DND-41 (cell line): Measurements from ENCODE around the gene PLEKHA8.
"Not testable (repeated sequence)": the region's sequence is repeated elsewhere in the genome, so short reads cannot be mapped to it uniquely, and the experiment has no call there.

ENCODE experiments used
- ATAC-seq: fragments of 200-7000 bp; cut with Tn5 transposase; 3 replicates; pipeline ENCODE4 v1.9.1; 2021; ENCODE audit warnings: low read depth; ENCODE audit not compliant: insufficient read depth
- DNase-seq: peaks from one replicate; pipeline ENCODE4 v3.0.0-alpha.2; 2020
- H2AFZ ChIP-seq: 2 replicates; pipeline ENCODE4 v1.6.0; 2012; ENCODE audit warnings: low read depth, low read length
- H3K27ac ChIP-seq: 2 replicates; pipeline ENCODE4 v1.5.1; 2012; ENCODE audit warnings: low read length, inconsistent platforms
- H3K27me3 ChIP-seq: fragments of 200-600 bp; sonication (generic); 2 replicates; pipeline ENCODE4 v1.6.0; 2012; ENCODE audit warnings: low read length, mild to moderate bottlenecking, inconsistent platforms; ENCODE audit not compliant: insufficient read depth, poor library complexity
- H3K36me3 ChIP-seq: 2 replicates; pipeline ENCODE4 v1.5.1; 2012; ENCODE audit warnings: low read length, inconsistent platforms; ENCODE audit not compliant: insufficient read depth
- H3K4me1 ChIP-seq: 2 replicates; pipeline ENCODE4 v1.5.1; 2012; ENCODE audit warnings: mild to moderate bottlenecking, low read length; ENCODE audit not compliant: insufficient read depth
- H3K4me2 ChIP-seq: 2 replicates; pipeline ENCODE4 v1.6.0; 2012; ENCODE audit warnings: mild to moderate bottlenecking, moderate library complexity, low read length, inconsistent platforms; ENCODE audit not compliant: insufficient read depth
- H3K4me3 ChIP-seq, 2 experiments: fragments of 200-600 bp in 1 of 2; shearing (Covaris generic) in 1 of 2; 2 replicates each; pipeline ENCODE4 v1.5.1; 2012 to 2016; ENCODE audit warnings: inconsistent platforms in 2 of 2, low read length in 2 of 2, mild to moderate bottlenecking in 2 of 2, low read depth in 1 of 2, moderate library complexity in 1 of 2
- H3K79me2 ChIP-seq: 2 replicates; pipeline ENCODE4 v1.6.0; 2012; ENCODE audit warnings: low read length, inconsistent platforms; ENCODE audit not compliant: insufficient read depth
- H3K9ac ChIP-seq: 2 replicates; pipeline ENCODE4 v1.6.0; 2012; ENCODE audit warnings: low read depth, mild to moderate bottlenecking, inconsistent platforms, low read length, moderate library complexity
- H3K9me3 ChIP-seq: 2 replicates; pipeline ENCODE4 v1.5.1; 2012; ENCODE audit warnings: low read length, moderate library complexity, mild to moderate bottlenecking, inconsistent platforms; ENCODE audit not compliant: insufficient read depth, severe bottlenecking
- H4K20me1 ChIP-seq: 2 replicates; pipeline ENCODE4 v1.6.0; 2012; ENCODE audit warnings: low read length; ENCODE audit not compliant: insufficient read depth
- EZH2 ChIP-seq: IDR thresholded peaks from 3 replicates; pipeline ENCODE4 v1.6.1; 2012; ENCODE audit warnings: borderline replicate concordance, low read depth, mild to moderate bottlenecking, moderate library complexity, low read length, inconsistent platforms; ENCODE audit not compliant: severe bottlenecking
- TF ChIP-seq, protein P1 (sequence below): IDR thresholded peaks from 2 replicates; pipeline ENCODE4 v1.5.1; 2012; ENCODE audit warnings: borderline replicate concordance, low read length, moderate library complexity, mild to moderate bottlenecking; ENCODE audit not compliant: poor library complexity, severe bottlenecking; ENCODE audit errors: extremely low read depth

Gene PLEKHA8

DNA sequence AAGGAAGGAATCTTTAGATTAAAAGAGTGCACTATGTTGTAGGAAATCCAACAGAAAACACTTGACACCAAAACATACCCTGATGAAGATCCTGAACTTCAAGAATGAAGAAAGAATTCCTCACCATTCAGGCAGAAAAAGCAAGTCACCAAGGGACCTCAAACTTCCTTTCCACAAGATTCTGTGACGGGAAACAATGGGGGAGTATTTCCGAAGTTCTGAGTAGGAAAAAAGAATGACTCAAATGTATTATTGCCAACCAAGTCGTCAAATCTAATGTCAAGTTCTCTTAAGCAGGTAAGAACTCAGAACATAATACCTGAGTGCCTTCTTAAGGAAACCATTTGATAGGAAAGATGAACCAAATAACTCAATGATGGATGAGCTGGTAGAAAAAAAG, 61.9 kb downstream of the PLEKHA8 start:
- ATAC-seq (no peak), DNase-seq (no peak)
- Histone ChIP-seq H3K4me1 (no peaks in the 10 kb centered on the region), H3K9me3 (no peaks in the 10 kb centered on the region), H3K79me2 (no peaks in the 10 kb centered on the region), H3K27me3 (no peaks in the 10 kb centered on the region), H3K4me3 (no peak overlapping the region), H3K9ac (no peak overlapping the region), H2AFZ (no peak overlapping the region), H3K36me3 (peaks cover 7% of the 10 kb centered on the region; the same call in 1 of the 2 replicates), H3K27ac (no peak overlapping the region), H3K4me2 (no peak overlapping the region), H4K20me1 (no peaks in the 10 kb centered on the region)
- no peak for TF ChIP-seq EZH2
- TF ChIP-seq, protein P1, sequence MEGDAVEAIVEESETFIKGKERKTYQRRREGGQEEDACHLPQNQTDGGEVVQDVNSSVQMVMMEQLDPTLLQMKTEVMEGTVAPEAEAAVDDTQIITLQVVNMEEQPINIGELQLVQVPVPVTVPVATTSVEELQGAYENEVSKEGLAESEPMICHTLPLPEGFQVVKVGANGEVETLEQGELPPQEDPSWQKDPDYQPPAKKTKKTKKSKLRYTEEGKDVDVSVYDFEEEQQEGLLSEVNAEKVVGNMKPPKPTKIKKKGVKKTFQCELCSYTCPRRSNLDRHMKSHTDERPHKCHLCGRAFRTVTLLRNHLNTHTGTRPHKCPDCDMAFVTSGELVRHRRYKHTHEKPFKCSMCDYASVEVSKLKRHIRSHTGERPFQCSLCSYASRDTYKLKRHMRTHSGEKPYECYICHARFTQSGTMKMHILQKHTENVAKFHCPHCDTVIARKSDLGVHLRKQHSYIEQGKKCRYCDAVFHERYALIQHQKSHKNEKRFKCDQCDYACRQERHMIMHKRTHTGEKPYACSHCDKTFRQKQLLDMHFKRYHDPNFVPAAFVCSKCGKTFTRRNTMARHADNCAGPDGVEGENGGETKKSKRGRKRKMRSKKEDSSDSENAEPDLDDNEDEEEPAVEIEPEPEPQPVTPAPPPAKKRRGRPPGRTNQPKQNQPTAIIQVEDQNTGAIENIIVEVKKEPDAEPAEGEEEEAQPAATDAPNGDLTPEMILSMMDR = no peak

DNA sequence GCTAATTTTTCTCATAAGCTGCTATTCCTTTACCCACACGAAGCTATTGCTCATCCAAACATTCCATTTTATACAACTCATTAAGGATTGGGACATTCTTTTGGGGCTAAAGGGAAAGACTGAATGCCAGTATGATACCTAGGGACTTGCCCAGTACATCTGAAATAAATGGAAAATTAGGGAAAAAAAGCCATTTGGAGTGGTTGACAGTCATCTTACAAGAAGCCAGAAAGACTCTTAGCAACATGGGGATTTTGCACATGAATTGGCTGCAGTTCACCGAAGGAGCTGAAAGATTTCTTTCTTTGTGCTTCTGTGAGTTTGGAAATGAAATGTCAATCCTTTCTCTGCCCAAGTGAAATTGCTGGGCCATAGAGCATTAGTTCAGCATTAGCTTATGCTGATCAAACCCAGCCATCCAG, 63.3 kb downstream of the PLEKHA8 start:
- Histone ChIP-seq H3K27ac (no peak overlapping the region), H3K27me3 (no peaks in the 10 kb centered on the region), H3K9me3 (no peaks in the 10 kb centered on the region), H4K20me1 (no peaks in the 10 kb centered on the region), H3K4me3 (no peak overlapping the region), H3K9ac (no peak overlapping the region), H3K79me2 (no peaks in the 10 kb centered on the region), H3K36me3 (no peaks in the 10 kb centered on the region), H3K4me1 (no peaks in the 10 kb centered on the region), H3K4me2 (no peak overlapping the region), H2AFZ (no peak overlapping the region)
- TF ChIP-seq, protein P1 = no peak
- TF ChIP-seq EZH2 = no peak
- no peak for DNase-seq
- no peak for ATAC-seq

DNA sequence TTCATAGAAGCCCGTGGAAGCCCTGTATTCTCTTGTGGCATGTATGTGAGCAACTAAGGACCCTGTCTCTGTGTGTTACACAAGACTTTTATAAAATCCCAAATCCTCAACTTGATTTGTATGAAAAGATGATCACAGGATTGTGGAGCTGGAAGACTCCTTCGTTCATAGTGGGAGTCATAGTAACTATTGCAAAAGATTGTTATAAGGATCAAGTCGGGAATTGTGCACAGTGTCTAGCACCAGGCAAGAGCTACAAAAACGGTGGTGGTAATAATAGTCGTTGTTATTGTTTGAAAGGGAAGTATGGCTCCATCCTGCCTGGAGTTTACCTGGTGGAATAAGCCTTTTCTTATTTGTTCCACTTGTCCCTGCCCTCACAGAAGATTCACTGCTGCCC, 63.8 kb downstream of the PLEKHA8 start:
- TF ChIP-seq, protein P1 = no peak
- no peak for TF ChIP-seq EZH2
- Histone ChIP-seq H3K4me2 (no peak overlapping the region), H3K4me3 (no peak overlapping the region)

DNA sequence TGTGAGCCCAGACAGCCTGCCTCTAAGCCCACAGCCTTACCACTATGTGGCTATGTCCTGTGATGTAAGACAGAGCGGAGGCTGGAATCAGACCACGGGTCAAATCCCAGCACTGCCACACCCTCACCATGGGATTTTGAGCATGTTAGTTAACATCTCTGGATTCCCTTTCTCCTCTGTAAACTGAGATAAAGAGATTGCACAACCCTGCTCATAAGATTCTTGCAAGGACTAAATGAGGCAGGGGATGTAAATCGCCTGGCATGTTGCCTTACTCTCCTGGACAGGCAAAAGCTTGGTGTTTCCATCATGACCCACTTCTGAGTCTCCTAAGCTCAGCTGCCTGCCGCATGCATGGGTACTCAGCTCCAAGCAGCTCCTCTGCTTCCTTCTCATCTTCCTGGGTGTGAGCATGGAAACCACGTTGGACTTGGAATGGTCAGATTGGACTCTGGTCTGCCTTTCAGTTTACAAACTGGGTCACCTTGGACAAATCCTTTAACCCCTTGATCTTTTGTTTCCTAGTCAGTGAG, 65.3 kb downstream of the PLEKHA8 start:
- H3K4me3 ChIP-seq = no peak overlapping the region
- no peak for DNase-seq
- no peaks in the 10 kb centered on the region for H3K79me2 ChIP-seq
- H3K36me3 ChIP-seq = peaks cover under 1% of the 10 kb centered on the region; the same call in 1 of the 2 replicates
- H2AFZ ChIP-seq = no peak overlapping the region
- ATAC-seq = no peak
- H3K9me3 ChIP-seq = no peaks in the 10 kb centered on the region
- TF ChIP-seq, protein P1 = no peak
- no peak for TF ChIP-seq EZH2
- H3K27me3 ChIP-seq = no peaks in the 10 kb centered on the region
- H3K9ac ChIP-seq = no peak overlapping the region
- H3K4me2 ChIP-seq = no peak overlapping the region
- no peaks in the 10 kb centered on the region for H4K20me1 ChIP-seq
- no peak overlapping the region for H3K27ac ChIP-seq
- no peaks in the 10 kb centered on the region for H3K4me1 ChIP-seq

More for the DNA sequence above, 63.8 kb downstream of the PLEKHA8 start:
- no peak overlapping the region for H3K27ac ChIP-seq
- H3K4me1 ChIP-seq = no peaks in the 10 kb centered on the region
- H2AFZ ChIP-seq = no peak overlapping the region
- no peaks in the 10 kb centered on the region for H3K27me3 ChIP-seq
- no peak for ATAC-seq
- H3K9me3 ChIP-seq = no peaks in the 10 kb centered on the region
- no peaks in the 10 kb centered on the region for H3K79me2 ChIP-seq
- DNase-seq = no peak
- H3K36me3 ChIP-seq = no peaks in the 10 kb centered on the region
- H4K20me1 ChIP-seq = no peaks in the 10 kb centered on the region
- no peak overlapping the region for H3K9ac ChIP-seq

DNA sequence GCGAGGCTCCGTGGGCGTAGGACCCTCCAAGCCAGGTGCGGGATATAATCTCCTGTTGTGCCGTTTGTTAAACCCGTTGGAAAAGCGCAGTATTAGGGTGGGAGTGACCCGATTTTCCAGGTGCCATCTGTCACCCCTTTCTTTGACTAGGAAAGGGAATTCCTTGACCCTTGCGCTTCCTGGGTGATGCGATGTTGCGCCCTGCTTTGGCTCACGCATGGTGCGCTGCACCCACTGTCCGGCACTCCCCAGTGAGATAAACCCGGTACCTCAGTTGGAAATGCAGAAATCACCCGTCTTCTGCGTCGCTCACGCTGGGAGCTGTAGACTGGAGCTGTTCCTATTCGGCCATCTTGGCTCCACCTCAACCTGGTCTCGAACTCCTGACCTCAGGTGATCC, 70.4 kb downstream of the PLEKHA8 start:
- ATAC-seq = not testable (repeated sequence)

More for the DNA sequence above, 70.4 kb downstream of the PLEKHA8 start:
- not testable (repeated sequence) for H3K9me3 ChIP-seq, DNase-seq, H3K4me3 ChIP-seq, H3K27me3 ChIP-seq, H3K27ac ChIP-seq, H4K20me1 ChIP-seq, H3K4me1 ChIP-seq, H3K79me2 ChIP-seq, H3K36me3 ChIP-seq, H3K4me2 ChIP-seq, H3K9ac ChIP-seq, H2AFZ ChIP-seq
